ENCODE data around the gene MYO18A. TPM values are rescaled to one million over a fixed set of nuclear protein-coding genes. Genes with fewer than 3 reads are reported as not detected.
"Not testable (repeated sequence)": the region's sequence is repeated elsewhere in the genome, so short reads cannot be mapped to it uniquely, and the experiment has no call there.

MYO18A gene, protein sequence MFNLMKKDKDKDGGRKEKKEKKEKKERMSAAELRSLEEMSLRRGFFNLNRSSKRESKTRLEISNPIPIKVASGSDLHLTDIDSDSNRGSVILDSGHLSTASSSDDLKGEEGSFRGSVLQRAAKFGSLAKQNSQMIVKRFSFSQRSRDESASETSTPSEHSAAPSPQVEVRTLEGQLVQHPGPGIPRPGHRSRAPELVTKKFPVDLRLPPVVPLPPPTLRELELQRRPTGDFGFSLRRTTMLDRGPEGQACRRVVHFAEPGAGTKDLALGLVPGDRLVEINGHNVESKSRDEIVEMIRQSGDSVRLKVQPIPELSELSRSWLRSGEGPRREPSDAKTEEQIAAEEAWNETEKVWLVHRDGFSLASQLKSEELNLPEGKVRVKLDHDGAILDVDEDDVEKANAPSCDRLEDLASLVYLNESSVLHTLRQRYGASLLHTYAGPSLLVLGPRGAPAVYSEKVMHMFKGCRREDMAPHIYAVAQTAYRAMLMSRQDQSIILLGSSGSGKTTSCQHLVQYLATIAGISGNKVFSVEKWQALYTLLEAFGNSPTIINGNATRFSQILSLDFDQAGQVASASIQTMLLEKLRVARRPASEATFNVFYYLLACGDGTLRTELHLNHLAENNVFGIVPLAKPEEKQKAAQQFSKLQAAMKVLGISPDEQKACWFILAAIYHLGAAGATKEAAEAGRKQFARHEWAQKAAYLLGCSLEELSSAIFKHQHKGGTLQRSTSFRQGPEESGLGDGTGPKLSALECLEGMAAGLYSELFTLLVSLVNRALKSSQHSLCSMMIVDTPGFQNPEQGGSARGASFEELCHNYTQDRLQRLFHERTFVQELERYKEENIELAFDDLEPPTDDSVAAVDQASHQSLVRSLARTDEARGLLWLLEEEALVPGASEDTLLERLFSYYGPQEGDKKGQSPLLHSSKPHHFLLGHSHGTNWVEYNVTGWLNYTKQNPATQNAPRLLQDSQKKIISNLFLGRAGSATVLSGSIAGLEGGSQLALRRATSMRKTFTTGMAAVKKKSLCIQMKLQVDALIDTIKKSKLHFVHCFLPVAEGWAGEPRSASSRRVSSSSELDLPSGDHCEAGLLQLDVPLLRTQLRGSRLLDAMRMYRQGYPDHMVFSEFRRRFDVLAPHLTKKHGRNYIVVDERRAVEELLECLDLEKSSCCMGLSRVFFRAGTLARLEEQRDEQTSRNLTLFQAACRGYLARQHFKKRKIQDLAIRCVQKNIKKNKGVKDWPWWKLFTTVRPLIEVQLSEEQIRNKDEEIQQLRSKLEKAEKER (N-terminal part only)
- 10 to 100 TPM; 39.1 to 86.4 TPM for polyA plus RNA-seq

DNA sequence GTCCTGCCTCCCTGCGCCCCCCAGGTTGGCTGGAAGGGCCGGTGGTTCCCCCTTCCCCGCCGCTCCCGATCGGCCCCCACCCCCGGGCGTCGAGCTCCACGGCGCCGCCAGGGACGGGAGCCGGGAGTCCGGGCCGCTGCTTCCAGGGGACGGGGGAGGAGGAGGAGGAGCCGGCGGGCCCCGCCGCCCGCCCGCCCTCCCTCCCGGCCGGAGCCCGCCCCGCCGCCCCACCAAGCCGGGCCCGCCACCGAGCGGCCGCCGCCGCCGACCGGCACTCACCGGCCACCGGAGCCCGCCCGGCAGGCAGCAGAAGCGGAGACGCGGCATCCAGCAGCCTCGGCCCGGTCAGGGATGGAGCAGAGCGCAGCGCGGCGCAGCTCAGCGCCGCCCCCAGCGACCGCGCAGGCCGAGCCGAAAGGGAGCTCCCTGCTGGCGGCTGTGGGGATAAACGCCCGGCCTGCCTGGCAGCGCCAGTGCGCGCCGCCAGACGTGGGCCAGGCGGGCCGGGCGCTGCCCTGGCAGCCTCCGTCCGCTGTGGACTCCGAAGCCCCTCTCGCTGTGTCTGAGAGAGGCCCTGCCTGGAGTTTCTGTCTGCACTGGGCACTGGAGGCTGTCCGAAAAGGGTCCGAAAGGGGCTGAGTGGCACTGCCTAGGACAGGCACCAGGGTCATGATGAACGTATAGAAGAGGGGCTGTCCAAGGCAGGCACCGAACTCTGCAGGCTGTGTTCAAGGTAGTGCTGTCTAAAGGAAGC, at the start of gene MYO18A:
Gene MYO18A, minus strand, starts transcription at position 365 of the 754 bp plus-strand sequence. CDS start 13,458 bp downstream, outside the sequence.
- H3K4me1 ChIP-seq (ENCODE audit: control insufficient read depth in 2 of 2, insufficient read depth in 2 of 2, low read length in 1 of 2), result peaks cover 4 to 20% of the 10 kb centered on the region in 2 donors
- 1% methylated on average over 59 to 76 of the region's 76 CpGs for WGBS, 2 donors
- H3K36me3 ChIP-seq (ENCODE audit: control insufficient read depth in 2 of 2, insufficient read depth in 2 of 2, low read length in 1 of 2), result no peaks in the 10 kb centered on the region
- H3K27me3 ChIP-seq (ENCODE audit: control insufficient read depth in 1 of 2, insufficient read depth in 2 of 2, low read length in 2 of 2), result no peaks in the 10 kb centered on the region
- H3K4me3 ChIP-seq (ENCODE audit: low read depth in 1 of 2, low read length in 2 of 2), result peak within 1 kb of the TSS; percentile 65 to 83
- H3K9me3 ChIP-seq (ENCODE audit: control insufficient read depth in 2 of 2, insufficient read depth in 1 of 2, low read depth in 1 of 2, low read length in 1 of 2), result no peaks in the 10 kb centered on the region
- H3K27ac ChIP-seq (ENCODE audit: low read depth in 2 of 2, low read length in 1 of 2), result peak within 1 kb of the TSS; percentile 98 to 99

DNA sequence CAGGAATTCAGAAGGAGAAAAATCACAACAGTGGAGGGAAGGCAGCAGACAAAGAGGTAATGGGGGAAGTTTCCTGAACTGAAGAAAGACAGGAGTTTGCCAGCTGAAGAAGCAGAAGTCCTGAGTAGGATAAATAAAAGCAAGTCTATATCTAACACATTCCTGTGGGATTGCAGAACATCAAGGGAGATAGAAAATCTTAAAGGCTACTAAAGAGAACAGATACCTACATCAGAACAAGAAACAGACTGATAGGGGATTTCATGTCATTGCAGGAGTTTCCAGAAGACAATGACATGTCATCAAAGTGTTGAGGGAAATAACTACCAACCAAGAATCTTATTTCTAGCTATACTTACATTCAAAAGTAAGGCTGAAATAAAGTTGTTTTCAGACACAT, 45.2 kb upstream of the MYO18A start:
- no peaks in the 10 kb centered on the region for H3K36me3 ChIP-seq (ENCODE audit: control insufficient read depth in 2 of 2, insufficient read depth in 2 of 2, low read length in 1 of 2)
- no peaks in the 10 kb centered on the region for H3K9me3 ChIP-seq (ENCODE audit: control insufficient read depth in 2 of 2, insufficient read depth in 1 of 2, low read depth in 1 of 2, low read length in 1 of 2)
- no peaks in the 10 kb centered on the region for H3K27me3 ChIP-seq (ENCODE audit: control insufficient read depth in 1 of 2, insufficient read depth in 2 of 2, low read length in 2 of 2)
- H3K27ac ChIP-seq (ENCODE audit: low read depth in 2 of 2, low read length in 1 of 2), result no peak overlapping the region
- H3K4me1 ChIP-seq (ENCODE audit: control insufficient read depth in 2 of 2, insufficient read depth in 2 of 2, low read length in 1 of 2), result no peaks in the 10 kb centered on the region
- H3K4me3 ChIP-seq (ENCODE audit: low read depth in 1 of 2, low read length in 2 of 2), result no peak overlapping the region

DNA sequence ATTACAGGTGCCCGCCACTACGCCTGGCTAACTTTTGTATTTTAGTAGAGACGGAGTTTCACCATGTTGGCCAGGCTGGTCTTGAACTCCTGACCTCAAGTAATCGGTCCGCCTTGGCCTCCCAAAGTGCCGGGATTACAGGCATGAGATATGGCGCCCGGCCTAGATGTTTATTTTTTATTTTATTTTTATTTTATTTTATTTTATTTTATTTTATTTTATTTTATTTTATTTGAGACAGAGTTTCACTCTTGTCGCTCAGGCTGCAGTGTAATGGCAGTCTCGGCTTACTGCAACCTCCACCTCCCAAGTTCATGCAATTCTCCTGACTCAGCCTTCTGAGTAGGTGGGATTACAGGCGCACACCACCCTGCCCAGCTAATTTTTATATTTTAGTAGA, 41.1 kb upstream of the MYO18A start:
- not testable (repeated sequence) for H3K4me3 ChIP-seq (ENCODE audit: low read depth in 1 of 2, low read length in 2 of 2); H3K27ac ChIP-seq (ENCODE audit: low read depth in 2 of 2, low read length in 1 of 2); H3K9me3 ChIP-seq (ENCODE audit: control insufficient read depth in 2 of 2, insufficient read depth in 1 of 2, low read depth in 1 of 2, low read length in 1 of 2); H3K36me3 ChIP-seq (ENCODE audit: control insufficient read depth in 2 of 2, insufficient read depth in 2 of 2, low read length in 1 of 2); H3K4me1 ChIP-seq (ENCODE audit: control insufficient read depth in 2 of 2, insufficient read depth in 2 of 2, low read length in 1 of 2); H3K27me3 ChIP-seq (ENCODE audit: control insufficient read depth in 1 of 2, insufficient read depth in 2 of 2, low read length in 2 of 2)
- WGBS, 2 donors, result 97% methylated on average over 11 of the region's 11 CpGs

DNA sequence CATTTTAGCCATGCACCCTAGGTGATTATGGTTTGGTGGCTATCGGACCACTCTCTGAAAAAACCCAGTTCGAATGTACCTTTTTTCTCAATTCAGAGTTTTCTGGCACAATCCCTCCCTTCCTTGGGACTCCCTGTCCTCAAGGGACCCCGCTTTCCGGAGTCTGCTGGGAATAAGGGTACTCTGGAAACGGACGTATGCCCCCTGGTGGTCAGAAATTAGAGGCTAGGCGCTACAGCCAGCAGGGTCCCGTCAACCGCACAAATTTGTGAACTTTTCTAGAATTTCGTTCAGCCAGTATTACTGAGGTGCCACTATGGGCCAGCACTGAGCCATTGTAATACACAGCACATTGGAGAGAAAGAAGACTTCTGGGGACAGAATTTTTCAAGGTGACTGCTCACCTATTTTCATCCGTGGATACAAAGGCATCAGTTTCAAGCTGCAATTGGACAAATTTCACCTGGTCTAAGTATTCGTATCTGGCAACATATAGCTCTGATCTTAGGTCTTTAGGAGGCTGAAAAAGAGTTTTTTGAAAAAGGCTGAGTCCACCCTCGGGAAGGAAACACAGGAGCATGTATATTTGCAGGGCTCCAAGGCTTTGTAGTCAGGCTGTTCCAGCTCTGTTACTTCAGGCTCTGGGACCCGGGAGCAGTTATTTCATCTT, 39.3 kb upstream of the MYO18A start:
- Histone ChIP-seq H3K4me1 (ENCODE audit: control insufficient read depth in 2 of 2, insufficient read depth in 2 of 2, low read length in 1 of 2) (no peaks in the 10 kb centered on the region), H3K27ac (ENCODE audit: low read depth in 2 of 2, low read length in 1 of 2) (no peak overlapping the region), H3K9me3 (ENCODE audit: control insufficient read depth in 2 of 2, insufficient read depth in 1 of 2, low read depth in 1 of 2, low read length in 1 of 2) (no peaks in the 10 kb centered on the region), H3K36me3 (ENCODE audit: control insufficient read depth in 2 of 2, insufficient read depth in 2 of 2, low read length in 1 of 2) (no peaks in the 10 kb centered on the region), H3K4me3 (ENCODE audit: low read depth in 1 of 2, low read length in 2 of 2) (no peak overlapping the region), H3K27me3 (ENCODE audit: control insufficient read depth in 1 of 2, insufficient read depth in 2 of 2, low read length in 2 of 2) (no peaks in the 10 kb centered on the region)
- WGBS, 2 donors, result 12% methylated on average over 14 of the region's 14 CpGs

DNA sequence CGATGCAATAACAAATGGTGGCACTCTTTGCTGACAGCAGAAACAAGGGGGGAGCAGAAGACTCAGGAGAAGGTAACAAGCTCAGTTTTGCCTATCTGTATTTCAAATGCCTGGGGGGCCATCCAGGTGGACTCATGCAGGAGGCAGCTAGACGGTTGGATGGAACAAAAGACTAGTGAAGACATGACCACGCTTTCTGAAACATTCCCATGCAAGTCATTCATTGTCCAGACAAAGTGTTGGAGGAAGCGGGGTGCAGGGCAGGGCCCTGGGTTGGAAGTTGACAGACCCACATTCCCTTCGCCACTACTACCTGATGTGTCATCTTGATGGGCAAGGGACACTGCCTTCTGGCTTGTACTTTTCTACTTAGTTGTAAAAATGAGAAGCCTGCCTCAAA, 36.7 kb upstream of the MYO18A start:
- Histone ChIP-seq H3K36me3 (ENCODE audit: control insufficient read depth in 2 of 2, insufficient read depth in 2 of 2, low read length in 1 of 2) (no peaks in the 10 kb centered on the region), H3K27ac (ENCODE audit: low read depth in 2 of 2, low read length in 1 of 2) (no peak overlapping the region), H3K4me3 (ENCODE audit: low read depth in 1 of 2, low read length in 2 of 2) (no peak overlapping the region), H3K27me3 (ENCODE audit: control insufficient read depth in 1 of 2, insufficient read depth in 2 of 2, low read length in 2 of 2) (no peaks in the 10 kb centered on the region), H3K9me3 (ENCODE audit: control insufficient read depth in 2 of 2, insufficient read depth in 1 of 2, low read depth in 1 of 2, low read length in 1 of 2) (no peaks in the 10 kb centered on the region), H3K4me1 (ENCODE audit: control insufficient read depth in 2 of 2, insufficient read depth in 2 of 2, low read length in 1 of 2) (no peaks in the 10 kb centered on the region)
- 59 to 67% methylated on average over 5 of the region's 5 CpGs for WGBS, 2 donors

DNA sequence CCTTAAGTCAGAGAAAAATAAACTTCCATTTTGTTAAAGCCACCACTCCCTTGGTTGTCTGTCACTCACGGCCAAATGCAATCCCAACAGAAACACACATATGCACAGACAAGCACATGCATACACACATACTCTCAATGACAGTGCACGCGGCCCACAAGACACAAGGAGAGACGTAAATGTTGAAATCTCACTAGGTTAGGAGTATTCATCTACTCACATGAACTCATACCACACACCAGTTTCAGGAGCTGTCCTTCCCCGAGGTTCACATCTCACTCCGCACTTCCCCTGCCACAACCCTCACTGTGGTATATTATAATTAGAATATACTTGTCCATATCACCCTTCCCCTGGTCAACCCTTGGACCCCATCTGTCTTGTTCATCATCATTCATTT, 36.0 kb upstream of the MYO18A start:
- Histone ChIP-seq H3K4me1 (ENCODE audit: control insufficient read depth in 2 of 2, insufficient read depth in 2 of 2, low read length in 1 of 2) (no peaks in the 10 kb centered on the region), H3K36me3 (ENCODE audit: control insufficient read depth in 2 of 2, insufficient read depth in 2 of 2, low read length in 1 of 2) (no peaks in the 10 kb centered on the region), H3K27ac (ENCODE audit: low read depth in 2 of 2, low read length in 1 of 2) (no peak overlapping the region), H3K27me3 (ENCODE audit: control insufficient read depth in 1 of 2, insufficient read depth in 2 of 2, low read length in 2 of 2) (no peaks in the 10 kb centered on the region), H3K4me3 (ENCODE audit: low read depth in 1 of 2, low read length in 2 of 2) (no peak overlapping the region), H3K9me3 (ENCODE audit: control insufficient read depth in 2 of 2, insufficient read depth in 1 of 2, low read depth in 1 of 2, low read length in 1 of 2) (no peaks in the 10 kb centered on the region)
- WGBS, 2 donors, result 78 to 80% methylated on average over 6 of the region's 6 CpGs

DNA sequence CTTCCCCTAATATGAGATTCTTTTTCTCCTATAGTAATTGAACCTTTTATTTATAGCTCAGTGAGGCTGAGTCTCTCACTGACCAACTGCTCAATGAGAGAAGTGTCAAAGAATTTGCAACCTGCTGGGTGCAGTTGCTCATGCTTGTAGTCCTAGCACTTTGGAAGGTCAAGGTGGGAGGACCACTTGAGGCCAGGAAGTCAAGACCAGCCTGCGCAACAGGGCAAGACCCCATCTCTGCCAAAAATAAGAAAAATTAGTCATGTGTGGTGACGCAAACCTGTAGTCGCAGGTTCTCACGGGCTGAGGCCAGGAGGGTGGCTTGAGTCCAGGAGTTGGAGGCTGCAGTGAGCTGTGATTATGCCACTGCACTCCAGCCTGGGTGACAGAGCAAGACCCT, 35.5 kb upstream of the MYO18A start:
- H3K27ac ChIP-seq (ENCODE audit: low read depth in 2 of 2, low read length in 1 of 2), result no peak overlapping the region
- no peaks in the 10 kb centered on the region for H3K27me3 ChIP-seq (ENCODE audit: control insufficient read depth in 1 of 2, insufficient read depth in 2 of 2, low read length in 2 of 2)
- no peaks in the 10 kb centered on the region for H3K9me3 ChIP-seq (ENCODE audit: control insufficient read depth in 2 of 2, insufficient read depth in 1 of 2, low read depth in 1 of 2, low read length in 1 of 2)
- no peaks in the 10 kb centered on the region for H3K4me1 ChIP-seq (ENCODE audit: control insufficient read depth in 2 of 2, insufficient read depth in 2 of 2, low read length in 1 of 2)
- no peak overlapping the region for H3K4me3 ChIP-seq (ENCODE audit: low read depth in 1 of 2, low read length in 2 of 2)
- WGBS, 2 donors, result 41 to 64% methylated on average over 4 of the region's 4 CpGs
- H3K36me3 ChIP-seq (ENCODE audit: control insufficient read depth in 2 of 2, insufficient read depth in 2 of 2, low read length in 1 of 2), result no peaks in the 10 kb centered on the region

DNA sequence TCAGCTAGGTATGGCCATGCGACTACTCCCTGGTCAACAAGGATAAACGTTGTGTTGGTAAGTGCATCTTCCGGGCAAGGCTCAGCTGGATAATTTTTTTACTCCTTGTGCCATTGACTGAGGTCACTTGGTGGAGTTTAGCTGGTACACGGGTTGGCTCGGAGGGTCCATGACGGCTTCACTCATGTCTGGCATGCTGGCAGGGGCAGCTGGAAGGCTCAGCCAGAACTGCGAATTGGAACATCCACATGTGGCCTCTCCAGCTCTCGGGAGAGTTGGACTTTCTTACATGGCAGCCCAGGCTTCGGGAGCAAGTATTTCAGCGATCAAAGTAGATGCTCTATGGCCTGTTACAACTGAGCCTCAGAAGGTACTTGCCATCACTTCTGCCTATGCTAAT, 35.0 kb upstream of the MYO18A start:
- Histone ChIP-seq H3K27me3 (ENCODE audit: control insufficient read depth in 1 of 2, insufficient read depth in 2 of 2, low read length in 2 of 2) (no peaks in the 10 kb centered on the region), H3K36me3 (ENCODE audit: control insufficient read depth in 2 of 2, insufficient read depth in 2 of 2, low read length in 1 of 2) (no peaks in the 10 kb centered on the region), H3K9me3 (ENCODE audit: control insufficient read depth in 2 of 2, insufficient read depth in 1 of 2, low read depth in 1 of 2, low read length in 1 of 2) (no peaks in the 10 kb centered on the region), H3K4me1 (ENCODE audit: control insufficient read depth in 2 of 2, insufficient read depth in 2 of 2, low read length in 1 of 2) (no peaks in the 10 kb centered on the region), H3K4me3 (ENCODE audit: low read depth in 1 of 2, low read length in 2 of 2) (no peak overlapping the region), H3K27ac (ENCODE audit: low read depth in 2 of 2, low read length in 1 of 2) (no peak overlapping the region)
- 90 to 92% methylated on average over 10 of the region's 10 CpGs for WGBS, 2 donors

Measured in esophagus (tissue), 2 donors.